H9 (cell line): ENCODE results near the gene KRTCAP2. TPM values are rescaled to one million over a fixed set of nuclear protein-coding genes. Genes with fewer than 3 reads are reported as not detected.
A peak's percentile ranks its signal among the peaks of the same experiment; 100 is the strongest.

ENCODE experiments used
- DNase-seq: peaks from one replicate; pipeline ENCODE4 v3.0.0-alpha.2; 2017
- H2AFZ ChIP-seq: one replicate; pipeline ENCODE4 v1.6.1; 2013; ENCODE audit warnings: mild to moderate bottlenecking, low read length, control low read depth, moderate library complexity
- H2AK5ac ChIP-seq: 2 replicates; pipeline ENCODE4 v1.6.1; 2013; ENCODE audit warnings: low read length, control low read depth, mixed read lengths; ENCODE audit not compliant: insufficient read length
- H2BK120ac ChIP-seq: one replicate; pipeline ENCODE4 v1.6.1; 2013; ENCODE audit warnings: low read depth, mild to moderate bottlenecking, low read length, control low read depth, inconsistent platforms; ENCODE audit not compliant: poor library complexity, severe bottlenecking
- H2BK12ac ChIP-seq: 2 replicates; pipeline ENCODE4 v1.6.1; 2013; ENCODE audit warnings: low read length, control low read depth, mixed read lengths, low read depth; ENCODE audit not compliant: insufficient read length
- H2BK15ac ChIP-seq: 2 replicates; pipeline ENCODE4 v1.6.1; 2013; ENCODE audit warnings: low read depth, low read length, control low read depth
- H2BK20ac ChIP-seq: one replicate; pipeline ENCODE4 v1.6.1; 2013; ENCODE audit warnings: low read depth, mild to moderate bottlenecking, low read length, control low read depth, inconsistent platforms; ENCODE audit not compliant: poor library complexity, severe bottlenecking
- H2BK5ac ChIP-seq: 2 replicates; pipeline ENCODE4 v1.6.1; 2013; ENCODE audit warnings: low read length, control low read depth, mixed read lengths; ENCODE audit not compliant: insufficient read length
- H3K14ac ChIP-seq: 2 replicates; pipeline ENCODE4 v1.6.1; 2013; ENCODE audit warnings: low read length, control low read depth; ENCODE audit not compliant: insufficient read depth
- H3K18ac ChIP-seq: 2 replicates; pipeline ENCODE4 v1.6.1; 2013; ENCODE audit warnings: low read depth, mild to moderate bottlenecking, mixed read lengths, low read length, control low read depth; ENCODE audit not compliant: insufficient read length
- H3K23ac ChIP-seq: 2 replicates; pipeline ENCODE4 v1.6.1; 2013; ENCODE audit warnings: low read length, control low read depth, mixed read lengths, low read depth; ENCODE audit not compliant: insufficient read length
- H3K23me2 ChIP-seq: 2 replicates; pipeline ENCODE4 v1.6.1; 2013; ENCODE audit warnings: low read depth, mild to moderate bottlenecking, mixed read lengths, low read length, control low read depth; ENCODE audit not compliant: insufficient read length, poor library complexity, severe bottlenecking
- H3K27ac ChIP-seq: 2 replicates; pipeline ENCODE4 v1.5.1; 2013; ENCODE audit warnings: low read length, control low read depth, mixed read lengths, low read depth; ENCODE audit not compliant: insufficient read length
- H3K27me3 ChIP-seq: 2 replicates; pipeline ENCODE4 v1.6.1; 2013; ENCODE audit warnings: low read length, control low read depth, inconsistent platforms; ENCODE audit not compliant: insufficient read depth
- H3K4ac ChIP-seq: 2 replicates; pipeline ENCODE4 v1.6.1; 2013; ENCODE audit warnings: low read depth, mild to moderate bottlenecking, control low read depth, inconsistent platforms, low read length, moderate library complexity
- H3K4me1 ChIP-seq: 2 replicates; pipeline ENCODE4 v1.6.1; 2013; ENCODE audit warnings: low read length, control low read depth, inconsistent platforms; ENCODE audit not compliant: insufficient read depth
- H3K4me2 ChIP-seq: 2 replicates; pipeline ENCODE4 v1.6.1; 2013; ENCODE audit warnings: low read length, control low read depth, mixed read lengths; ENCODE audit not compliant: insufficient read length, insufficient read depth
- H3K56ac ChIP-seq: 2 replicates; pipeline ENCODE4 v1.6.1; 2013; ENCODE audit warnings: low read depth, mild to moderate bottlenecking, mixed read lengths, low read length, control low read depth; ENCODE audit not compliant: insufficient read length
- H3K79me1 ChIP-seq: 2 replicates; pipeline ENCODE4 v1.6.1; 2013; ENCODE audit warnings: low read depth, mild to moderate bottlenecking, moderate library complexity, low read length, control low read depth, inconsistent platforms; ENCODE audit not compliant: insufficient read depth, poor library complexity, severe bottlenecking
- H3K79me2 ChIP-seq: 2 replicates; pipeline ENCODE4 v1.6.1; 2013; ENCODE audit warnings: low read length, control low read depth, inconsistent platforms; ENCODE audit not compliant: insufficient read depth
- H3K9ac ChIP-seq: 2 replicates; pipeline ENCODE4 v1.6.1; 2013; ENCODE audit warnings: low read length, control low read depth, mixed read lengths; ENCODE audit not compliant: insufficient read length; ENCODE audit errors: extremely low read depth
- H3K9me3 ChIP-seq: one replicate; pipeline ENCODE4 v1.6.1; 2013; ENCODE audit warnings: low read depth, low read length, inconsistent platforms; ENCODE audit not compliant: control insufficient read depth
- H3T11ph ChIP-seq: one replicate; pipeline ENCODE4 v1.6.1; 2013; ENCODE audit warnings: mild to moderate bottlenecking, low read length, control low read depth, inconsistent platforms
- H4K20me1 ChIP-seq: one replicate; pipeline ENCODE4 v1.6.1; 2013; ENCODE audit not compliant: control insufficient read depth, insufficient read length, insufficient read depth
- H4K5ac ChIP-seq: 2 replicates; pipeline ENCODE4 v1.6.1; 2013; ENCODE audit warnings: low read depth, mild to moderate bottlenecking, mixed read lengths, low read length, control low read depth; ENCODE audit not compliant: insufficient read length
- H4K8ac ChIP-seq: replicated peaks from 2 replicates; pipeline ENCODE4 v1.6.1; 2013; ENCODE audit warnings: low read length, control low read depth, mixed read lengths, low read depth; ENCODE audit not compliant: insufficient read length
- H4K91ac ChIP-seq: 2 replicates; pipeline ENCODE4 v1.6.1; 2013; ENCODE audit warnings: low read depth, mild to moderate bottlenecking, moderate library complexity, mixed read lengths, low read length, control low read depth; ENCODE audit not compliant: insufficient read length
- H3K27ac Mint-ChIP-seq, 3 experiments: 2 replicates in 2 of 3; 3 replicates in 1 of 3; pipeline ENCODE4 v1.8.0; 2020 to 2021; ENCODE audit warnings: mixed read lengths in 3 of 3, mild to moderate bottlenecking in 1 of 3, moderate library complexity in 1 of 3
- H3K27me3 Mint-ChIP-seq: 2 replicates; pipeline ENCODE4 v1.8.0; 2021; ENCODE audit warnings: low read depth, mild to moderate bottlenecking, moderate library complexity, mixed read lengths
- H3K36me3 Mint-ChIP-seq, 3 experiments: 2 replicates in 2 of 3; 3 replicates in 1 of 3; pipeline ENCODE4 v1.8.0; 2020 to 2021; ENCODE audit warnings: low read depth in 3 of 3, mixed read lengths in 3 of 3; ENCODE audit not compliant: insufficient read depth in 1 of 3
- H3K4me1 Mint-ChIP-seq, 2 experiments: 2 replicates each; pipeline ENCODE4 v1.8.0; 2020; ENCODE audit warnings: mixed read lengths in 2 of 2
- H3K4me3 Mint-ChIP-seq, 2 experiments: 2 replicates in 1 of 2; 3 replicates in 1 of 2; pipeline ENCODE4 v1.8.0; 2020 to 2021; ENCODE audit warnings: mild to moderate bottlenecking in 2 of 2, mixed read lengths in 2 of 2, moderate library complexity in 1 of 2
- H3K9me3 Mint-ChIP-seq, 2 experiments: 2 replicates in 1 of 2; 3 replicates in 1 of 2; pipeline ENCODE4 v1.8.0; 2020; ENCODE audit warnings: mild to moderate bottlenecking in 2 of 2, mixed read lengths in 2 of 2, moderate library complexity in 1 of 2
- WGBS: extraction: QIAGEN DNeasy Blood & Tissue Kit; methylation state at CpG from one replicate; pipeline ENCODE4 v1.1.7; 2013; ENCODE audit warnings: missing lambda C conversion rate, low lambda C conversion rate, mixed read lengths; ENCODE audit not compliant: insufficient read length; ENCODE audit errors: extremely low coverage; 5-methylcytosine and 5-hydroxymethylcytosine counted together
- total RNA-seq: library from RNA; stranded (reverse); gene quantifications from 2 replicates; pipeline ENCODE4 v1.2.1, GENCODE V29; 2021
- TF ChIP-seq, protein P1 (sequence below): fragments of 200-600 bp; sonication (generic); conservative IDR thresholded peaks from 3 replicates; pipeline ENCODE4 v1.8.0; 2021; ENCODE audit warnings: antibody characterized with exemption, mild to moderate bottlenecking

KRTCAP2 gene
- total RNA-seq, 1 experiment from 2014 or later, result 149 TPM

DNA sequence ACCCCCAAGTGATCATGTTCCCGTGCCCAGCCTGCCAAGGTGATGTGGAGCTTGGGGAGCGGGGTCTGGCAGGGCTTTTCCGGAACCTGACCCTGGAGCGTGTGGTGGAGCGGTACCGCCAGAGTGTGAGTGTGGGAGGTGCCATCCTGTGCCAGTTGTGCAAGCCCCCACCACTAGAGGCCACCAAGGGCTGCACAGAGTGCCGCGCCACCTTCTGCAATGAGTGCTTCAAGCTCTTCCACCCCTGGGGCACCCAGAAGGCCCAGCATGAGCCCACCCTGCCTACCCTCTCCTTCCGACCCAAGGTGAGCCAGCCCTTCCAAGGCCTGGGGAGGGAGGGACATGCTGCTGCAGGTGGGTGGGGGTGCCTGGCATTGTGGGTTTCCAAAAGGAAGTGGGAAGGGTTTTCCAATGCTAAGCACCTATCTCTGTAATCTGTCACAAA lies 2.8 kb upstream of the KRTCAP2 start:
- no peaks in the 10 kb centered on the region for H3K9me3 Mint-ChIP-seq
- H3K4me3 Mint-ChIP-seq, result peak overlapping the region in 1 of 2 experiments; percentile 92; a peak in 3 of 5 replicates

More for the DNA sequence above, 2.8 kb upstream of the KRTCAP2 start:
- Histone ChIP-seq H3K4ac (no peak overlapping the region), H2BK120ac (no peak overlapping the region), H4K8ac (no peak overlapping the region), H2AFZ (no peak overlapping the region), H3K9me3 (no peaks in the 10 kb centered on the region), H3T11ph (no peak overlapping the region), H3K4me2 (no peak overlapping the region), H2BK12ac (no peak overlapping the region), H2AK5ac (no peak overlapping the region), H4K5ac (no peak overlapping the region), H3K23me2 (peaks cover 18% of the 10 kb centered on the region), H3K9ac (no peak overlapping the region), H3K79me1 (no peaks in the 10 kb centered on the region), H4K91ac (no peak overlapping the region), H3K4me1 (no peaks in the 10 kb centered on the region), H3K23ac (no peak overlapping the region), H3K14ac (no peak overlapping the region), H3K56ac (no peak overlapping the region), H3K79me2 (no peaks in the 10 kb centered on the region; the same call in 1 of the 2 replicates), H3K27ac (no peak overlapping the region), H3K27me3 (no peaks in the 10 kb centered on the region), H4K20me1 (no peaks in the 10 kb centered on the region), H2BK20ac (no peak overlapping the region), H3K18ac (no peak overlapping the region), H2BK15ac (no peak overlapping the region), H2BK5ac (no peak overlapping the region)
- peaks cover 23 to 37% of the 10 kb centered on the region in 2 experiments for H3K4me1 Mint-ChIP-seq
- H3K36me3 Mint-ChIP-seq, result peaks cover 29 to 50% (median 40%) of the 10 kb centered on the region in 3 experiments
- WGBS, result no CpG with 5 or more reads among the region's 9 CpGs
- no peak overlapping the region for H3K27ac Mint-ChIP-seq
- peak; percentile 34 for DNase-seq
- TF ChIP-seq, protein P1, sequence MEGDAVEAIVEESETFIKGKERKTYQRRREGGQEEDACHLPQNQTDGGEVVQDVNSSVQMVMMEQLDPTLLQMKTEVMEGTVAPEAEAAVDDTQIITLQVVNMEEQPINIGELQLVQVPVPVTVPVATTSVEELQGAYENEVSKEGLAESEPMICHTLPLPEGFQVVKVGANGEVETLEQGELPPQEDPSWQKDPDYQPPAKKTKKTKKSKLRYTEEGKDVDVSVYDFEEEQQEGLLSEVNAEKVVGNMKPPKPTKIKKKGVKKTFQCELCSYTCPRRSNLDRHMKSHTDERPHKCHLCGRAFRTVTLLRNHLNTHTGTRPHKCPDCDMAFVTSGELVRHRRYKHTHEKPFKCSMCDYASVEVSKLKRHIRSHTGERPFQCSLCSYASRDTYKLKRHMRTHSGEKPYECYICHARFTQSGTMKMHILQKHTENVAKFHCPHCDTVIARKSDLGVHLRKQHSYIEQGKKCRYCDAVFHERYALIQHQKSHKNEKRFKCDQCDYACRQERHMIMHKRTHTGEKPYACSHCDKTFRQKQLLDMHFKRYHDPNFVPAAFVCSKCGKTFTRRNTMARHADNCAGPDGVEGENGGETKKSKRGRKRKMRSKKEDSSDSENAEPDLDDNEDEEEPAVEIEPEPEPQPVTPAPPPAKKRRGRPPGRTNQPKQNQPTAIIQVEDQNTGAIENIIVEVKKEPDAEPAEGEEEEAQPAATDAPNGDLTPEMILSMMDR, result no peak; the same call in 2 of the 3 replicates
- H3K27me3 Mint-ChIP-seq, result no peaks in the 10 kb centered on the region; the same call in none of the 2 replicates
